ENCODE measurements around the gene NUBPL.

- TF ChIP-seq ZNF274 (IDR thresholded peaks at IDR 0.05; ENCODE audit: low read depth, low read length) (no peak), SUZ12 (IDR thresholded peaks at IDR 0.05; ENCODE audit: extremely low read depth, insufficient read depth, insufficient read length) (no peak), YY1 (IDR thresholded peaks at IDR 0.05; ENCODE audit: insufficient read depth, insufficient read length) (no peak)
Measured at GRCh38 chr14:31527087-31527486, 34.1 kb upstream of the NUBPL start.
